Prostate gland (tissue), 2 donors: ENCODE measurements around the gene ECT2L.

Experiments
- POLR2A ChIP-seq: fragments of 450-650 bp; IDR thresholded peaks from one replicate; pipeline ENCODE4 v1.6.1; 2016; ENCODE audit warnings: antibody characterized with exemption, mild to moderate bottlenecking
- POLR2AphosphoS5 ChIP-seq: sonication (generic); formaldehyde crosslinking; IDR thresholded peaks from one replicate; pipeline ENCODE4 v1.6.1; 2017; ENCODE audit warnings: antibody characterized with exemption
- TF ChIP-seq, protein P1 (sequence below), 4 experiments: fragments of 200-600 bp in 2 of 4; fragments of 450-650 bp in 2 of 4; sonication (generic) in 2 of 4; IDR thresholded peaks; 1 replicate in 3 of 4; 2 replicates in 1 of 4; pipeline ENCODE4 v1.5.1; 2016 to 2019; ENCODE audit warnings: antibody characterized with exemption in 4 of 4, mild to moderate bottlenecking in 2 of 4, moderate library complexity in 2 of 4

DNA sequence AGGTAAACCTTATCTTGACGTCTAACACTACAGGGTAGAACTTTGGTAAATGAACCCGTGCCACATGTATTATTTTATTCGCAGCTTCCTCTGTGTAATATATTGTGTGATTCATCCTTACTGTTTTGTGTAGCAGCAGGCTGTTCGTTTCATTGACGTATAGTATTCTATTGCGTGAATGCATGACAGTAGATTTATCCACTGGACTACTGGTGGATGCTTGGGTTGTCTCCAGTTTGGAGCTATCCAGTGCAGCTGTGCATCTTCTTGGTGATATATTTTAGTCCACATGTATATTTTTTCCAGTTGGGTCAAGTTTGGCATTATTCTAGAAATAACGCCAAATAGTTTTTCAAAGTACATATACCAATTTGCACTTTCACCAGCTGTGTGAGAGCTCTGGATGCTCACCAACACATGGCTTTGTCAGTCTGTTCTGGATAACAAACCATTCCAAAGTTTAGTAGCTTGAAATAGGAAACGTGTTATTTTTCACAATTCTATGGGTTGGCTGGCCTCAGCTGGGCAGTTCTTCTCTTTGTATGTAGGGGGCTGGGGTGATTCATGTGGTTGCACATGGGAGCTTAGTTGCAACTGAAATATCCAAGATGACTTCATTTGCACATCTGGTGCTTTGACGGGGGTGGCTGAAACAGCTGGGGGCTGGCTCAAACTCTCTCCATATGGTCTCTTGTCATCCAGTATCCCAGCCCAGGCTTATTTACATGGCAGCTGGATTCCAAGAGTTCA, 9.3 kb downstream of the ECT2L start:
- TF ChIP-seq POLR2AphosphoS5 (no peak), POLR2A (no peak)
- TF ChIP-seq, protein P1, sequence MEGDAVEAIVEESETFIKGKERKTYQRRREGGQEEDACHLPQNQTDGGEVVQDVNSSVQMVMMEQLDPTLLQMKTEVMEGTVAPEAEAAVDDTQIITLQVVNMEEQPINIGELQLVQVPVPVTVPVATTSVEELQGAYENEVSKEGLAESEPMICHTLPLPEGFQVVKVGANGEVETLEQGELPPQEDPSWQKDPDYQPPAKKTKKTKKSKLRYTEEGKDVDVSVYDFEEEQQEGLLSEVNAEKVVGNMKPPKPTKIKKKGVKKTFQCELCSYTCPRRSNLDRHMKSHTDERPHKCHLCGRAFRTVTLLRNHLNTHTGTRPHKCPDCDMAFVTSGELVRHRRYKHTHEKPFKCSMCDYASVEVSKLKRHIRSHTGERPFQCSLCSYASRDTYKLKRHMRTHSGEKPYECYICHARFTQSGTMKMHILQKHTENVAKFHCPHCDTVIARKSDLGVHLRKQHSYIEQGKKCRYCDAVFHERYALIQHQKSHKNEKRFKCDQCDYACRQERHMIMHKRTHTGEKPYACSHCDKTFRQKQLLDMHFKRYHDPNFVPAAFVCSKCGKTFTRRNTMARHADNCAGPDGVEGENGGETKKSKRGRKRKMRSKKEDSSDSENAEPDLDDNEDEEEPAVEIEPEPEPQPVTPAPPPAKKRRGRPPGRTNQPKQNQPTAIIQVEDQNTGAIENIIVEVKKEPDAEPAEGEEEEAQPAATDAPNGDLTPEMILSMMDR (IDR thresholded peaks at IDR 0.05), result no peak
